ENCODE results near the gene GPR143. TPM values are rescaled to one million over a fixed set of nuclear protein-coding genes. Genes with fewer than 3 reads are reported as not detected.

The GPR143 gene
- total RNA-seq, 6 experiments from 2014 or later: 0.26 to 1.1 (median 0.43) TPM; not detected in 1

GRCh38 chrX:9678215-9678965 is 87.3 kb downstream of the GPR143 start:
- no peak for ATAC-seq
- DNase-seq: no peak
- Histone ChIP-seq H3K9me3 (no peaks in the 10 kb centered on the region), H3K27ac (no peak overlapping the region), H3K36me3 (no peaks in the 10 kb centered on the region), H3K4me1 (no peaks in the 10 kb centered on the region), H3K4me3 (no peak overlapping the region), H3K27me3 (no peaks in the 10 kb centered on the region)
- WGBS (ENCODE audit: insufficient coverage, low coverage, low lambda C conversion rate, missing lambda C conversion rate): 82% methylated on average over 3 of the region's 3 CpGs
- intact Hi-C loops (cut with DNase I): no loop called here
- TF ChIP-seq CTCF (IDR thresholded peaks at IDR 0.05) (no peak), POLR2A (IDR thresholded peaks at IDR 0.05) (no peak)

GRCh38 chrX:9677098-9677739 is 88.4 kb downstream of the GPR143 start:
- no peaks in the 10 kb centered on the region for H3K36me3 ChIP-seq
- no peaks in the 10 kb centered on the region for H3K27me3 ChIP-seq
- no peaks in the 10 kb centered on the region for H3K4me1 ChIP-seq
- WGBS (ENCODE audit: insufficient coverage, low coverage, low lambda C conversion rate, missing lambda C conversion rate): 47% methylated on average over 7 of the region's 7 CpGs
- TF ChIP-seq POLR2A (IDR thresholded peaks at IDR 0.05) (no peak), CTCF (IDR thresholded peaks at IDR 0.05) (no peak)
- H3K27ac ChIP-seq: no peak overlapping the region
- H3K9me3 ChIP-seq: no peaks in the 10 kb centered on the region
- H3K4me3 ChIP-seq: no peak overlapping the region
- ATAC-seq: peak in 3 of 4 donors; percentile 46 to 56 (median 53)
- intact Hi-C loops (cut with DNase I): no loop called here
- DNase-seq: no peak

GRCh38 chrX:9676738-9677097 is 88.9 kb downstream of the GPR143 start:
- ATAC-seq (no peak), DNase-seq (no peak)
- TF ChIP-seq POLR2A (IDR thresholded peaks at IDR 0.05) (no peak), CTCF (IDR thresholded peaks at IDR 0.05) (no peak)
- WGBS (ENCODE audit: insufficient coverage, low coverage, low lambda C conversion rate, missing lambda C conversion rate): 65% methylated on average over 5 of the region's 6 CpGs
- intact Hi-C loops (cut with DNase I): no loop called here
- no peak overlapping the region for H3K27ac ChIP-seq
- no peaks in the 10 kb centered on the region for H3K4me1 ChIP-seq
- no peaks in the 10 kb centered on the region for H3K36me3 ChIP-seq
- H3K4me3 ChIP-seq: no peak overlapping the region
- no peaks in the 10 kb centered on the region for H3K9me3 ChIP-seq
- no peaks in the 10 kb centered on the region for H3K27me3 ChIP-seq

GRCh38 chrX:9676306-9676705 is 89.3 kb downstream of the GPR143 start:
- no peaks in the 10 kb centered on the region for H3K9me3 ChIP-seq
- WGBS (ENCODE audit: insufficient coverage, low coverage, low lambda C conversion rate, missing lambda C conversion rate): 72% methylated on average over 8 of the region's 13 CpGs
- H3K27ac ChIP-seq: no peak overlapping the region
- no peaks in the 10 kb centered on the region for H3K36me3 ChIP-seq
- TF ChIP-seq POLR2A (IDR thresholded peaks at IDR 0.05) (no peak), CTCF (IDR thresholded peaks at IDR 0.05) (no peak)
- no peaks in the 10 kb centered on the region for H3K4me1 ChIP-seq
- no peak overlapping the region for H3K4me3 ChIP-seq
- intact Hi-C loops (cut with DNase I): no loop called here
- H3K27me3 ChIP-seq: no peaks in the 10 kb centered on the region
- DNase-seq (no peak), ATAC-seq (no peak)

Other genes with a start within 250 kb of the GPR143 start
- gene SHROOM2, start 20.6 kb upstream of the GPR143 start, total RNA-seq: 1 to 10 TPM; 3.6 to 7.5 (median 3.9) TPM
- under 1 TPM in 2 of 6 experiments, not detected in 4; 0.22 to 0.39 TPM for gene CLDN34, start 201.5 kb upstream of the GPR143 start, total RNA-seq

All from right lobe of liver (tissue), 6 donors.